ENCODE measurements around the gene P3H2.

Gene P3H2

GRCh38 chr3:190101320-190102011, 19.2 kb downstream of the P3H2 start:
- TF ChIP-seq POLR2AphosphoS5 (IDR thresholded peaks at IDR 0.05; ENCODE audit: low read depth, low read length) (no peak), FOXP2 (optimal IDR thresholded peaks at IDR 0.05; ENCODE audit: borderline replicate concordance, extremely low read depth, extremely low read length, insufficient read depth) (no peak), REST (IDR thresholded peaks at IDR 0.05; ENCODE audit: insufficient read depth in 1 of 2, low read depth in 2 of 2, low read length in 2 of 2) (no peak)

- TF ChIP-seq POLR2AphosphoS5 (IDR thresholded peaks at IDR 0.05; ENCODE audit: low read depth, low read length) (no peak), FOXP2 (optimal IDR thresholded peaks at IDR 0.05; ENCODE audit: borderline replicate concordance, extremely low read depth, extremely low read length, insufficient read depth) (no peak), REST (IDR thresholded peaks at IDR 0.05; ENCODE audit: insufficient read depth in 1 of 2, low read depth in 2 of 2, low read length in 2 of 2) (no peak), SIN3A (IDR thresholded peaks at IDR 0.05; ENCODE audit: borderline replicate concordance, insufficient read depth, low read length) (no peak), TAF1 (IDR thresholded peaks at IDR 0.05; ENCODE audit: borderline replicate concordance, insufficient read depth, low read length) (no peak)
Measured at GRCh38 chr3:190099099-190099498, 21.6 kb downstream of the P3H2 start.

GRCh38 chr3:190097617-190098016, 23.1 kb downstream of the P3H2 start:
- TF ChIP-seq REST (IDR thresholded peaks at IDR 0.05; ENCODE audit: insufficient read depth in 1 of 2, low read depth in 2 of 2, low read length in 2 of 2) = no peak
- no peak for TF ChIP-seq FOXP2 (optimal IDR thresholded peaks at IDR 0.05; ENCODE audit: borderline replicate concordance, extremely low read depth, extremely low read length, insufficient read depth)
- no peak for TF ChIP-seq POLR2AphosphoS5 (IDR thresholded peaks at IDR 0.05; ENCODE audit: low read depth, low read length)

GRCh38 chr3:190097025-190097424, 23.7 kb downstream of the P3H2 start:
- TF ChIP-seq TAF1 (IDR thresholded peaks at IDR 0.05; ENCODE audit: borderline replicate concordance, insufficient read depth, low read length) (no peak), SIN3A (IDR thresholded peaks at IDR 0.05; ENCODE audit: borderline replicate concordance, insufficient read depth, low read length) (no peak), POLR2AphosphoS5 (IDR thresholded peaks at IDR 0.05; ENCODE audit: low read depth, low read length) (no peak), FOXP2 (optimal IDR thresholded peaks at IDR 0.05; ENCODE audit: borderline replicate concordance, extremely low read depth, extremely low read length, insufficient read depth) (no peak), REST (IDR thresholded peaks at IDR 0.05; ENCODE audit: insufficient read depth in 1 of 2, low read depth in 2 of 2, low read length in 2 of 2) (no peak)

- TF ChIP-seq TAF1 (IDR thresholded peaks at IDR 0.05; ENCODE audit: borderline replicate concordance, insufficient read depth, low read length) = no peak
- no peak for TF ChIP-seq POLR2AphosphoS5 (IDR thresholded peaks at IDR 0.05; ENCODE audit: low read depth, low read length)
- no peak for TF ChIP-seq SIN3A (IDR thresholded peaks at IDR 0.05; ENCODE audit: borderline replicate concordance, insufficient read depth, low read length)
- no peak for TF ChIP-seq FOXP2 (optimal IDR thresholded peaks at IDR 0.05; ENCODE audit: borderline replicate concordance, extremely low read depth, extremely low read length, insufficient read depth)
Measured at GRCh38 chr3:190096345-190096744, 24.4 kb downstream of the P3H2 start.

Data from PFSK-1 (cell line).